ENCODE measurements around the gene AAGAB. TPM values are rescaled to one million over a fixed set of nuclear protein-coding genes. Genes with fewer than 3 reads are reported as not detected.

AAGAB gene
- total RNA-seq, 2 donors from 2014 or later, result 67.7 to 99.1 TPM

DNA sequence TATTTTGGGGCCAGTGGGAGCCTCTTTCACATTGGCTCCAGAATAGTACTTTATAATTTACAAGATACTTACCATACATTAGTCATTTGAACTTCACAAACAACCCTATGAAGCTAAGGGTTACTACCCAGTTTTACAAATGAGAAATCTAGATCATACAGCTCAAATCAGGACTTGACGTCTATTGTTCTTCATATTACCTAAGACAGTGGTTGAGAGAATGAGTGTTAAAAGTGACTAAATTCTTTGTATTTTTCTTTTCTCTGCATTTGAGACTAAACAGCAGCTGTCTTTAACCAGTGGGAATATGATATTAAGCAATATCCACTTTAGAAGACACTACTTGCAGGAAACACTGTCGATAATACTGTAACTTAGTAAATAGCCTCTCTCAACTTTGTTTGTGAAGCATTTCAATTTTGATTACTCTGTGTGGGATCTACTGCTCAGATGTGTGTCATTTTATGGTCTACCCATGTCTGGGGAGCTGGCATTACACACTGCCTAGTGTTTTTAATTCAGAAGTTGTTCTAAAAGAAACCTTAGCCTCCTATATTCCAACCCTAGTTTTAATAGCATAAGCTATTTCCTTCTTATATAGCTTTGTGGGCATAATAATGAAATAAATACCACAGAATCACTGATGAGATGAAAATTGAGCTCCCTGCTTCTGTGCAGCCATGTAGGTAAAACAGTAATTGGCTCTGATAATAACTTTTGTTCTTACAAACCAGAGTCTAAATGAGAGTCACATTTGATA, 46.0 kb upstream of the AAGAB start:
- Histone ChIP-seq H3K4me3 (ENCODE audit: low read length) (no peak overlapping the region), H3K4me1 (ENCODE audit: control insufficient read depth, insufficient read depth, low read length) (no peaks in the 10 kb centered on the region), H3K36me3 (ENCODE audit: control insufficient read depth, insufficient read depth, low read length) (no peaks in the 10 kb centered on the region), H3K27me3 (ENCODE audit: control insufficient read depth, insufficient read depth, low read length, poor library complexity, severe bottlenecking) (no peaks in the 10 kb centered on the region), H3K9ac (ENCODE audit: extremely low read depth, low read length, poor library complexity, severe bottlenecking) (no peak overlapping the region), H3K27ac (ENCODE audit: low read depth, low read length) (no peak overlapping the region), H3K9me3 (ENCODE audit: control insufficient read depth, low read length) (no peaks in the 10 kb centered on the region)
- TF ChIP-seq, protein P1, sequence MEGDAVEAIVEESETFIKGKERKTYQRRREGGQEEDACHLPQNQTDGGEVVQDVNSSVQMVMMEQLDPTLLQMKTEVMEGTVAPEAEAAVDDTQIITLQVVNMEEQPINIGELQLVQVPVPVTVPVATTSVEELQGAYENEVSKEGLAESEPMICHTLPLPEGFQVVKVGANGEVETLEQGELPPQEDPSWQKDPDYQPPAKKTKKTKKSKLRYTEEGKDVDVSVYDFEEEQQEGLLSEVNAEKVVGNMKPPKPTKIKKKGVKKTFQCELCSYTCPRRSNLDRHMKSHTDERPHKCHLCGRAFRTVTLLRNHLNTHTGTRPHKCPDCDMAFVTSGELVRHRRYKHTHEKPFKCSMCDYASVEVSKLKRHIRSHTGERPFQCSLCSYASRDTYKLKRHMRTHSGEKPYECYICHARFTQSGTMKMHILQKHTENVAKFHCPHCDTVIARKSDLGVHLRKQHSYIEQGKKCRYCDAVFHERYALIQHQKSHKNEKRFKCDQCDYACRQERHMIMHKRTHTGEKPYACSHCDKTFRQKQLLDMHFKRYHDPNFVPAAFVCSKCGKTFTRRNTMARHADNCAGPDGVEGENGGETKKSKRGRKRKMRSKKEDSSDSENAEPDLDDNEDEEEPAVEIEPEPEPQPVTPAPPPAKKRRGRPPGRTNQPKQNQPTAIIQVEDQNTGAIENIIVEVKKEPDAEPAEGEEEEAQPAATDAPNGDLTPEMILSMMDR (conservative IDR thresholded peaks at IDR 0.05), result no peak
- H3K4me1 Mint-ChIP-seq, result peaks cover 8% of the 10 kb centered on the region
- WGBS, 2 experiments (ENCODE audit: insufficient coverage in 1 of 2, insufficient read length in 1 of 2), result 80 to 100% methylated on average over 1 to 2 of the region's 2 CpGs
- DNase-seq, result no peak
- H3K27ac Mint-ChIP-seq, result no peak overlapping the region
- H3K9me3 Mint-ChIP-seq, result no peaks in the 10 kb centered on the region
- H3K36me3 Mint-ChIP-seq (ENCODE audit: low read depth), result no peaks in the 10 kb centered on the region
- H3K4me3 Mint-ChIP-seq, result no peak overlapping the region
- no peaks in the 10 kb centered on the region for H3K27me3 Mint-ChIP-seq (ENCODE audit: insufficient read depth)

DNA sequence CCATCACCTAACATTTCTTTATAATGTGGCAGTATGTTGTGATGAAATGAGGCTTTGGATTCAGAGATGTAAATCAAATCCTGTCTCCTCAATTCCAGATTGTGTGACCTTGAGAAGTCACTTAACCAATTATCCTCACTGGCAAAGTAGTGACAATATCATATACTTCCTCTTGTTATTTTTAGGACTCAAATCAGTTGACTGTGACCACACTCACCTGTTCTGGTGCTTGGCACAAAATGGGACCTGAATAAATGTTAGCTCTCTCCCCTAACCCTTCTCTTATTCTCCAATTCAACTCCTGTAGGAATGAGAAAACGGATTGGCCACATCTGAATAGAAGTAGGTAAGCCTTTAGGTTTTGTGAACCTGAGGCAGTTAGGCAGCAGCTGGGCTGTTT, 42.2 kb upstream of the AAGAB start:
- H3K36me3 Mint-ChIP-seq (ENCODE audit: low read depth), result no peaks in the 10 kb centered on the region
- no peaks in the 10 kb centered on the region for H3K36me3 ChIP-seq (ENCODE audit: control insufficient read depth, insufficient read depth, low read length)
- whole genome bisulfite sequencing, 2 experiments (ENCODE audit: insufficient coverage in 1 of 2, insufficient read length in 1 of 2), result 73% methylated on average over 1 of the region's 1 CpG; no CpG with 5 or more reads in 1 of the 2 experiments
- no peaks in the 10 kb centered on the region for H3K27me3 ChIP-seq (ENCODE audit: control insufficient read depth, insufficient read depth, low read length, poor library complexity, severe bottlenecking)
- no peaks in the 10 kb centered on the region for H3K9me3 ChIP-seq (ENCODE audit: control insufficient read depth, low read length)
- no peak overlapping the region for H3K4me3 Mint-ChIP-seq
- TF ChIP-seq, protein P1 (conservative IDR thresholded peaks at IDR 0.05), result no peak
- no peak overlapping the region for H3K4me3 ChIP-seq (ENCODE audit: low read length)
- no peak overlapping the region for H3K9ac ChIP-seq (ENCODE audit: extremely low read depth, low read length, poor library complexity, severe bottlenecking)
- H3K27ac ChIP-seq (ENCODE audit: low read depth, low read length), result no peak overlapping the region
- peaks cover 8% of the 10 kb centered on the region for H3K4me1 Mint-ChIP-seq
- H3K9me3 Mint-ChIP-seq, result no peaks in the 10 kb centered on the region
- DNase-seq, result no peak
- H3K4me1 ChIP-seq (ENCODE audit: control insufficient read depth, insufficient read depth, low read length), result no peaks in the 10 kb centered on the region
- H3K27ac Mint-ChIP-seq, result no peak overlapping the region
- no peaks in the 10 kb centered on the region for H3K27me3 Mint-ChIP-seq (ENCODE audit: insufficient read depth)

DNA sequence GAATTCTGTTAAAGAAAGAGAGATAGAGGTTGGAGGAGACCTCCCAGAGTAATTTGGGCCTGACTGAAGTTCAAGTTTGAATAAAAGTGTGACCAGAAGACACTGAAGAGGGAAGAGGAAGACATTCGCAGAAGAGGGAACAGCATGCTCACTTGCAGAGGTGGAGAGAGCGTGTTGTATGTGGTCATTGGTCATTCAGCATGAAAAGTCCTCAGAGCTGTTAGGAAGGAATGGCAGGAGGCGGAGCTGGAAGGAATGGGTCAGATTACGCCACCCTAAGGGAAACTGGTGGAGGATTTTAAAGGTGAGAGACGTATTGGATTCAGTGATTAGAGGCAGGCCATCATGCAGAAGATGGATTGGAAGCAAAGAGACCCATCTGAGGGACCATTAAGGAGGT, 41.7 kb upstream of the AAGAB start:
- no peaks in the 10 kb centered on the region for H3K4me1 ChIP-seq (ENCODE audit: control insufficient read depth, insufficient read depth, low read length)
- no peak overlapping the region for H3K4me3 ChIP-seq (ENCODE audit: low read length)
- no peaks in the 10 kb centered on the region for H3K27me3 Mint-ChIP-seq (ENCODE audit: insufficient read depth)
- H3K36me3 Mint-ChIP-seq (ENCODE audit: low read depth), result no peaks in the 10 kb centered on the region
- H3K9me3 Mint-ChIP-seq, result no peaks in the 10 kb centered on the region
- H3K27ac Mint-ChIP-seq, result no peak overlapping the region
- TF ChIP-seq, protein P1 (conservative IDR thresholded peaks at IDR 0.05), result no peak
- H3K27me3 ChIP-seq (ENCODE audit: control insufficient read depth, insufficient read depth, low read length, poor library complexity, severe bottlenecking), result no peaks in the 10 kb centered on the region
- 69 to 81% methylated on average over 5 of the region's 5 CpGs for WGBS, 2 experiments (ENCODE audit: insufficient coverage in 1 of 2, insufficient read length in 1 of 2)
- peaks cover 8% of the 10 kb centered on the region for H3K4me1 Mint-ChIP-seq
- H3K4me3 Mint-ChIP-seq, result no peak overlapping the region
- H3K36me3 ChIP-seq (ENCODE audit: control insufficient read depth, insufficient read depth, low read length), result no peaks in the 10 kb centered on the region
- H3K27ac ChIP-seq (ENCODE audit: low read depth, low read length), result no peak overlapping the region
- DNase-seq, result peak; percentile 79
- H3K9me3 ChIP-seq (ENCODE audit: control insufficient read depth, low read length), result no peaks in the 10 kb centered on the region
- no peak overlapping the region for H3K9ac ChIP-seq (ENCODE audit: extremely low read depth, low read length, poor library complexity, severe bottlenecking)
